Measurements from ENCODE around the gene AGA. TPM values are rescaled to one million over a fixed set of nuclear protein-coding genes. Genes with fewer than 3 reads are reported as not detected.

The AGA gene
- total and polyA plus RNA-seq, 10 of the 15 experiments (the other 5 are each of a cell fraction or from before 2014, with no cell fraction given), result 17.1 to 37.6 (median 24.5) TPM

- ChIA-PET SMC1A (ENCODE audit: uncharacterized antibody, unreplicated experiment) (interaction anchor here (0.6 to 1.7 kb wide), 6 partner anchors 11 to 1246 kb away, joined by 3 to 5 read pairs (median 3); partner anchors contain the start of genes NEIL3 and SPATA4), CTCF (interaction anchor here (1.0 to 1.4 kb wide), 2 partner anchors 9 to 191 kb away, joined by 3 read pairs; no protein-coding TSS in a partner anchor), POLR2A (interaction anchor here (2.0 kb wide), 1 partner anchor 132 kb away, joined by 10 read pairs; the partner anchor contains the start of gene NEIL3), RAD21 (ENCODE audit: unreplicated experiment) (interaction anchor here (1.0 to 1.8 kb wide), 2 partner anchors 81 to 128 kb away, joined by 3 to 6 read pairs; no protein-coding TSS in a partner anchor)
- no TSS peak for BruUV-seq (replicated peaks)
- peak; percentile 56 for ATAC-seq
- Histone ChIP-seq H3K9ac (ENCODE audit: control insufficient read depth, insufficient read depth, low read length) (peak overlapping the region; percentile 86), H3K9me3 (replicated peaks; ENCODE audit: control insufficient read depth, insufficient read depth, low read length) (no peaks in the 10 kb centered on the region), H3K27ac (ENCODE audit: control insufficient read depth, insufficient read depth) (peak overlapping the region; percentile 89), H4K20me1 (ENCODE audit: control insufficient read depth, insufficient read depth) (no peaks in the 10 kb centered on the region), H2AFZ (ENCODE audit: control insufficient read depth, low read depth, low read length) (peak overlapping the region; percentile 98), H3K36me3 (ENCODE audit: control insufficient read depth in 2 of 2, insufficient read depth in 2 of 2, low read length in 1 of 2) (no peaks in the 10 kb centered on the region), H3K4me1 (ENCODE audit: control insufficient read depth, insufficient read depth, low read length) (no peaks in the 10 kb centered on the region), H3K79me2 (ENCODE audit: control insufficient read depth, insufficient read depth, low read length) (peaks cover 2% of the 10 kb centered on the region; the same call in 1 of the 2 replicates), H3K27me3 (replicated peaks in 1 of 2; ENCODE audit: control insufficient read depth in 2 of 2, insufficient read depth in 2 of 2, low read length in 1 of 2) (no peaks in the 10 kb centered on the region), H3K4me3 (peak overlapping the region; percentile 85), H3K4me2 (ENCODE audit: control insufficient read depth, insufficient read depth) (peak overlapping the region; percentile 92)
- in situ Hi-C loops (cut with MboI) (loop anchor here (5.0 kb wide), 1 partner anchor 134 kb away; the partner anchor contains the start of gene NEIL3), intact Hi-C loops (cut with micrococcal nuclease; ENCODE audit: unreplicated experiment) (loop anchor here (5.0 kb wide), 1 partner anchor 129 kb away; no protein-coding TSS in a partner anchor)
- TF ChIP-seq CREM (IDR thresholded peaks at IDR 0.05; ENCODE audit: low read depth) (0 out of 2 replicates have a peak, but pooled peaks have one; percentile 8), CTCF (IDR thresholded peaks at IDR 0.05 in 2 of 3, conservative IDR thresholded peaks at IDR 0.05 in 1 of 3; ENCODE audit: control insufficient read depth in 2 of 3, extremely low read depth in 1 of 3, insufficient read depth in 1 of 3, low read depth in 3 of 3, low read length in 3 of 3) (peak; percentile 6 to 47 (median 35); a peak in 3 of 6 replicates), GATAD2B (conservative IDR thresholded peaks at IDR 0.05; ENCODE audit: low read depth) (no peak), ZNF207 (IDR thresholded peaks at IDR 0.05; ENCODE audit: borderline replicate concordance) (no peak), POLR2A (IDR thresholded peaks at IDR 0.05; ENCODE audit: low read depth, low read length) (no peak), GABPA (IDR thresholded peaks at IDR 0.05; ENCODE audit: low read depth) (0 out of 2 replicates have a peak, but pooled peaks have one; percentile 1), BRCA1 (IDR thresholded peaks at IDR 0.05; ENCODE audit: low read depth, low read length) (no peak)
- DNase-seq (ENCODE audit: low read depth, low spot score), result peak; percentile 17
- WGBS (ENCODE audit: insufficient coverage, insufficient replicate concordance, low lambda C conversion rate, missing lambda C conversion rate), result under 1% methylated on average over 12 of the region's 12 CpGs
- peak; percentile 61 for FAIRE-seq
Measured at GRCh38 chr4:177441061-177441802, 1.0 kb downstream of the AGA start.
